Measurements from ENCODE around the gene ADAMTS7. TPM values are rescaled to one million over a fixed set of nuclear protein-coding genes. Genes with fewer than 3 reads are reported as not detected.
"Not testable (repeated sequence)": the region's sequence is repeated elsewhere in the genome, so short reads cannot be mapped to it uniquely, and the experiment has no call there.

ADAMTS7 gene
- total RNA-seq, 5 donors from 2014 or later (not counting 1 experiment from before 2014, with no cell fraction given) = 0.79 to 2.3 (median 1.0) TPM; not detected in 2

GRCh38 chr15:78774451-78774990 is 36.7 kb downstream of the ADAMTS7 start:
- H3K27ac ChIP-seq (ENCODE audit: low read length); H3K36me3 Mint-ChIP-seq; H3K4me1 ChIP-seq (ENCODE audit: control insufficient read depth in 1 of 2, extremely low read depth in 1 of 2, insufficient read depth in 2 of 2, low read length in 2 of 2); CTCF ChIA-PET; H3K36me3 ChIP-seq (ENCODE audit: control insufficient read depth in 2 of 2, extremely low read depth in 1 of 2, insufficient read depth in 1 of 2, low read length in 1 of 2); H3K27me3 ChIP-seq (replicated peaks in 1 of 2; ENCODE audit: control insufficient read depth in 2 of 2, extremely low read depth in 1 of 2, insufficient read depth in 2 of 2, low read length in 1 of 2); H3K4me3 Mint-ChIP-seq; H3K9me3 Mint-ChIP-seq; H3K27ac Mint-ChIP-seq; H3K4me1 Mint-ChIP-seq; H3K9me3 ChIP-seq; H3K4me3 ChIP-seq (ENCODE audit: control insufficient read depth in 1 of 2, extremely low read depth in 1 of 2, low read length in 1 of 2); ATAC-seq (replicated peaks in 1 of 4); DNase-seq; POLR2A ChIA-PET; H3K27me3 Mint-ChIP-seq: not testable (repeated sequence)
- WGBS (ENCODE audit: insufficient coverage) = 88% methylated on average over 10 of the region's 15 CpGs

- ATAC-seq (replicated peaks in 1 of 4); H3K4me1 ChIP-seq (ENCODE audit: control insufficient read depth in 1 of 2, extremely low read depth in 1 of 2, insufficient read depth in 2 of 2, low read length in 2 of 2); DNase-seq; H3K27me3 ChIP-seq (replicated peaks in 1 of 2; ENCODE audit: control insufficient read depth in 2 of 2, extremely low read depth in 1 of 2, insufficient read depth in 2 of 2, low read length in 1 of 2); POLR2A ChIA-PET; H3K4me1 Mint-ChIP-seq; H3K36me3 ChIP-seq (ENCODE audit: control insufficient read depth in 2 of 2, extremely low read depth in 1 of 2, insufficient read depth in 1 of 2, low read length in 1 of 2); H3K9me3 ChIP-seq; H3K36me3 Mint-ChIP-seq; H3K27ac Mint-ChIP-seq; H3K27me3 Mint-ChIP-seq; H3K4me3 ChIP-seq (ENCODE audit: control insufficient read depth in 1 of 2, extremely low read depth in 1 of 2, low read length in 1 of 2); H3K27ac ChIP-seq (ENCODE audit: low read length); H3K4me3 Mint-ChIP-seq; CTCF ChIA-PET; H3K9me3 Mint-ChIP-seq: not testable (repeated sequence)
- whole genome bisulfite sequencing (ENCODE audit: insufficient coverage) = 83% methylated on average over 16 of the region's 25 CpGs
These were observed 37.4 kb downstream of the ADAMTS7 start for GRCh38 chr15:78773765-78774450.

- 95% methylated on average over 3 of the region's 11 CpGs for WGBS (ENCODE audit: insufficient coverage)
- Mint-ChIP-seq H3K4me1 (no peaks in the 10 kb centered on the region), H3K9me3 (no peaks in the 10 kb centered on the region), H3K27ac (no peak overlapping the region), H3K4me3 (no peak overlapping the region), H3K27me3 (no peaks in the 10 kb centered on the region), H3K36me3 (no peaks in the 10 kb centered on the region)
- Histone ChIP-seq H3K27me3 (replicated peaks in 1 of 2; ENCODE audit: control insufficient read depth in 2 of 2, extremely low read depth in 1 of 2, insufficient read depth in 2 of 2, low read length in 1 of 2) (peaks cover 0 to 4% of the 10 kb centered on the region in 2 experiments), H3K9me3 (no peaks in the 10 kb centered on the region), H3K4me3 (ENCODE audit: control insufficient read depth in 1 of 2, extremely low read depth in 1 of 2, low read length in 1 of 2) (no peak overlapping the region), H3K36me3 (ENCODE audit: control insufficient read depth in 2 of 2, extremely low read depth in 1 of 2, insufficient read depth in 1 of 2, low read length in 1 of 2) (no peaks in the 10 kb centered on the region), H3K27ac (ENCODE audit: low read length) (no peak overlapping the region), H3K4me1 (ENCODE audit: control insufficient read depth in 1 of 2, extremely low read depth in 1 of 2, insufficient read depth in 2 of 2, low read length in 2 of 2) (no peaks in the 10 kb centered on the region)
- no peak for ATAC-seq (replicated peaks in 1 of 4)
- ChIA-PET POLR2A (no interaction called here), CTCF (no interaction called here)
- DNase-seq = no peak
These were observed 38.5 kb downstream of the ADAMTS7 start for GRCh38 chr15:78772738-78773137.

- H3K36me3 ChIP-seq (ENCODE audit: control insufficient read depth in 2 of 2, extremely low read depth in 1 of 2, insufficient read depth in 1 of 2, low read length in 1 of 2); H3K9me3 Mint-ChIP-seq; ATAC-seq (replicated peaks in 1 of 4); H3K27ac ChIP-seq (ENCODE audit: low read length); H3K27me3 Mint-ChIP-seq; H3K9me3 ChIP-seq; DNase-seq; H3K4me3 ChIP-seq (ENCODE audit: control insufficient read depth in 1 of 2, extremely low read depth in 1 of 2, low read length in 1 of 2); H3K4me1 ChIP-seq (ENCODE audit: control insufficient read depth in 1 of 2, extremely low read depth in 1 of 2, insufficient read depth in 2 of 2, low read length in 2 of 2); H3K27ac Mint-ChIP-seq; H3K36me3 Mint-ChIP-seq; H3K27me3 ChIP-seq (replicated peaks in 1 of 2; ENCODE audit: control insufficient read depth in 2 of 2, extremely low read depth in 1 of 2, insufficient read depth in 2 of 2, low read length in 1 of 2); POLR2A ChIA-PET; H3K4me1 Mint-ChIP-seq; H3K4me3 Mint-ChIP-seq: not testable (repeated sequence)
- WGBS (ENCODE audit: insufficient coverage) = 94% methylated on average over 8 of the region's 23 CpGs
- CTCF ChIA-PET = interaction anchor here in 1 of 2 donors (0.6 kb wide), 1 partner anchor 85 kb away, joined by 3 read pairs; no protein-coding TSS in a partner anchor
These were observed 39.7 kb downstream of the ADAMTS7 start for GRCh38 chr15:78771436-78772000.

- CTCF ChIA-PET; H3K27ac Mint-ChIP-seq; H3K9me3 ChIP-seq; H3K27me3 Mint-ChIP-seq; H3K36me3 ChIP-seq (ENCODE audit: control insufficient read depth in 2 of 2, extremely low read depth in 1 of 2, insufficient read depth in 1 of 2, low read length in 1 of 2); POLR2A ChIA-PET; H3K36me3 Mint-ChIP-seq; H3K4me3 Mint-ChIP-seq; ATAC-seq (replicated peaks in 1 of 4); H3K27ac ChIP-seq (ENCODE audit: low read length); DNase-seq; H3K4me1 ChIP-seq (ENCODE audit: control insufficient read depth in 1 of 2, extremely low read depth in 1 of 2, insufficient read depth in 2 of 2, low read length in 2 of 2); H3K4me1 Mint-ChIP-seq; H3K4me3 ChIP-seq (ENCODE audit: control insufficient read depth in 1 of 2, extremely low read depth in 1 of 2, low read length in 1 of 2); H3K9me3 Mint-ChIP-seq; H3K27me3 ChIP-seq (replicated peaks in 1 of 2; ENCODE audit: control insufficient read depth in 2 of 2, extremely low read depth in 1 of 2, insufficient read depth in 2 of 2, low read length in 1 of 2): not testable (repeated sequence)
- WGBS (ENCODE audit: insufficient coverage) = 89% methylated on average over 8 of the region's 9 CpGs
These were observed 40.2 kb downstream of the ADAMTS7 start for GRCh38 chr15:78771020-78771419.

- H3K4me1 Mint-ChIP-seq; H3K36me3 Mint-ChIP-seq; DNase-seq; H3K27ac ChIP-seq (ENCODE audit: low read length); H3K4me3 ChIP-seq (ENCODE audit: control insufficient read depth in 1 of 2, extremely low read depth in 1 of 2, low read length in 1 of 2); H3K9me3 Mint-ChIP-seq; H3K4me1 ChIP-seq (ENCODE audit: control insufficient read depth in 1 of 2, extremely low read depth in 1 of 2, insufficient read depth in 2 of 2, low read length in 2 of 2); H3K4me3 Mint-ChIP-seq; H3K27me3 ChIP-seq (replicated peaks in 1 of 2; ENCODE audit: control insufficient read depth in 2 of 2, extremely low read depth in 1 of 2, insufficient read depth in 2 of 2, low read length in 1 of 2); H3K9me3 ChIP-seq; ATAC-seq (replicated peaks in 1 of 4); H3K36me3 ChIP-seq (ENCODE audit: control insufficient read depth in 2 of 2, extremely low read depth in 1 of 2, insufficient read depth in 1 of 2, low read length in 1 of 2); POLR2A ChIA-PET; H3K27me3 Mint-ChIP-seq; H3K27ac Mint-ChIP-seq: not testable (repeated sequence)
- WGBS (ENCODE audit: insufficient coverage) = 93% methylated on average over 3 of the region's 12 CpGs
- CTCF ChIA-PET = interaction anchor here in 1 of 2 donors (0.5 kb wide), 1 partner anchor 321 kb away, joined by 9 read pairs; no protein-coding TSS in a partner anchor
These were observed 41.6 kb downstream of the ADAMTS7 start for GRCh38 chr15:78769473-78770225.
